ENCODE measurements around the gene FGF14.

DNA sequence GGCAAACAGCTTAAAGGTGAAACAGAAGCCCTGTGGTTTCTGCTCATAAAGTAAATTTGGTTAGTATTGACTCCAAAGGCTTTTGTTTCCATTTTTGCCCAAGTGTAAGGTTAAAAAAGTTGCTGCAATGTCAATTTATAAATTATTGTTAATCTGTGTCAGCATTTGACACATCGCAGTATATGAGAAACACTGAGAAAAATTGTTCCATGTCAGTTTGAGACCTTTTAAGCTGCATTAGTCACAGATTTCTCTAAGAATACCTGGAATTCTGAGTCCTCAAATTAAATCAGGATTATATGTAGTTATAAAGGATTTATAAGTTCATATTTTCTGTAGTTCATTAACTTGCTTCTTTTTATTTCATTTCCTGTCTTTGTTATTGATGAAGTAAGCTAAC is 78.8 kb downstream of the FGF14 start:
- no peak for TF ChIP-seq RFX5 (IDR thresholded peaks at IDR 0.05; ENCODE audit: low read depth, low read length)
- no peak for TF ChIP-seq RAD21 (IDR thresholded peaks at IDR 0.05; ENCODE audit: low read length)
- no peak for TF ChIP-seq POLR2A (IDR thresholded peaks at IDR 0.05; ENCODE audit: low read depth, low read length)
- TF ChIP-seq, protein P1, sequence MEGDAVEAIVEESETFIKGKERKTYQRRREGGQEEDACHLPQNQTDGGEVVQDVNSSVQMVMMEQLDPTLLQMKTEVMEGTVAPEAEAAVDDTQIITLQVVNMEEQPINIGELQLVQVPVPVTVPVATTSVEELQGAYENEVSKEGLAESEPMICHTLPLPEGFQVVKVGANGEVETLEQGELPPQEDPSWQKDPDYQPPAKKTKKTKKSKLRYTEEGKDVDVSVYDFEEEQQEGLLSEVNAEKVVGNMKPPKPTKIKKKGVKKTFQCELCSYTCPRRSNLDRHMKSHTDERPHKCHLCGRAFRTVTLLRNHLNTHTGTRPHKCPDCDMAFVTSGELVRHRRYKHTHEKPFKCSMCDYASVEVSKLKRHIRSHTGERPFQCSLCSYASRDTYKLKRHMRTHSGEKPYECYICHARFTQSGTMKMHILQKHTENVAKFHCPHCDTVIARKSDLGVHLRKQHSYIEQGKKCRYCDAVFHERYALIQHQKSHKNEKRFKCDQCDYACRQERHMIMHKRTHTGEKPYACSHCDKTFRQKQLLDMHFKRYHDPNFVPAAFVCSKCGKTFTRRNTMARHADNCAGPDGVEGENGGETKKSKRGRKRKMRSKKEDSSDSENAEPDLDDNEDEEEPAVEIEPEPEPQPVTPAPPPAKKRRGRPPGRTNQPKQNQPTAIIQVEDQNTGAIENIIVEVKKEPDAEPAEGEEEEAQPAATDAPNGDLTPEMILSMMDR (conservative IDR thresholded peaks at IDR 0.05; ENCODE audit: low read depth, low read length) = no peak
- no peak for TF ChIP-seq MXI1 (IDR thresholded peaks at IDR 0.05; ENCODE audit: borderline replicate concordance, low read depth, low read length)
- no peak for TF ChIP-seq CEBPB (IDR thresholded peaks at IDR 0.05; ENCODE audit: low read depth, low read length)
- TF ChIP-seq RCOR1 (IDR thresholded peaks at IDR 0.05; ENCODE audit: insufficient replicate concordance, low read length) = no peak
- no peak for TF ChIP-seq FOS (IDR thresholded peaks at IDR 0.05; ENCODE audit: low read depth, low read length)
- TF ChIP-seq USF2 (IDR thresholded peaks at IDR 0.05; ENCODE audit: low read depth, low read length) = no peak
- no peak for TF ChIP-seq BHLHE40 (IDR thresholded peaks at IDR 0.05; ENCODE audit: low read depth, low read length)
- TF ChIP-seq MAZ (IDR thresholded peaks at IDR 0.05; ENCODE audit: borderline replicate concordance, low read depth, low read length) = no peak

Data from IMR-90 (cell line).